Keratinocyte (primary cell): ENCODE measurements around the gene ITGA3. TPM values are rescaled to one million over a fixed set of nuclear protein-coding genes. Genes with fewer than 3 reads are reported as not detected.

Experiments used
- DNase-seq: peaks from one replicate; pipeline ENCODE4 v3.0.0-alpha.2; 2011; ENCODE audit warnings: low read depth, missing footprints, low spot score
- FAIRE-seq: peaks from 2 replicates; lab custom pipeline; 2011; peaks lifted over from hg19 to GRCh38; lab: Jason Lieb, UNC
- H2AFZ ChIP-seq: 2 replicates; pipeline ENCODE4 v1.6.0; 2012; ENCODE audit warnings: low read length, control low read depth, inconsistent platforms; ENCODE audit not compliant: control insufficient read depth
- H3K27ac ChIP-seq: 2 replicates; pipeline ENCODE4 v1.5.1; 2011; ENCODE audit warnings: low read length; ENCODE audit not compliant: control insufficient read depth, insufficient read depth
- H3K27me3 ChIP-seq: 3 replicates; pipeline ENCODE4 v1.6.0; 2011; ENCODE audit warnings: low read length; ENCODE audit not compliant: control insufficient read depth, insufficient read depth; ENCODE audit errors: extremely low read depth
- H3K36me3 ChIP-seq, 2 experiments: 2 replicates in 1 of 2; 3 replicates in 1 of 2; pipeline ENCODE4 v1.5.1; 2011; ENCODE audit warnings: low read length in 2 of 2, mild to moderate bottlenecking in 1 of 2; ENCODE audit not compliant: control insufficient read depth in 2 of 2, insufficient read depth in 2 of 2; ENCODE audit errors: extremely low read depth in 1 of 2
- H3K4me1 ChIP-seq: 3 replicates; pipeline ENCODE4 v1.5.1; 2011; ENCODE audit warnings: low read length; ENCODE audit not compliant: control insufficient read depth, insufficient read depth; ENCODE audit errors: extremely low read depth
- H3K4me2 ChIP-seq: 3 replicates; pipeline ENCODE4 v1.6.0; 2011; ENCODE audit warnings: low read depth, low read length; ENCODE audit not compliant: control insufficient read depth, insufficient read depth; ENCODE audit errors: extremely low read depth
- H3K4me3 ChIP-seq, 3 experiments: fragments of 200-600 bp in 1 of 3; sonication (generic) in 1 of 3; 2 replicates in 2 of 3; 3 replicates in 1 of 3; pipeline ENCODE4 v1.5.1; 2011 to 2016; ENCODE audit warnings: low read length in 3 of 3, mild to moderate bottlenecking in 3 of 3, control low read depth in 2 of 3, inconsistent platforms in 1 of 3, low read depth in 1 of 3, mixed read lengths in 1 of 3, mixed run types in 1 of 3, moderate library complexity in 1 of 3; ENCODE audit not compliant: control insufficient read depth in 2 of 3, insufficient read depth in 2 of 3; ENCODE audit errors: extremely low read depth in 1 of 3
- H3K79me2 ChIP-seq: 2 replicates; pipeline ENCODE4 v1.6.0; 2012; ENCODE audit warnings: low read length; ENCODE audit not compliant: control insufficient read depth, insufficient read depth
- H3K9ac ChIP-seq: 3 replicates; pipeline ENCODE4 v1.6.0; 2011; ENCODE audit warnings: low read length; ENCODE audit not compliant: control insufficient read depth, insufficient read depth; ENCODE audit errors: extremely low read depth
- H3K9me1 ChIP-seq: 3 replicates; pipeline ENCODE4 v1.6.0; 2011; ENCODE audit warnings: low read length; ENCODE audit not compliant: control insufficient read depth, insufficient read depth; ENCODE audit errors: extremely low read depth
- H3K9me3 ChIP-seq: 2 replicates; pipeline ENCODE4 v1.5.1; 2012; ENCODE audit warnings: low read depth, low read length; ENCODE audit not compliant: control insufficient read depth
- H4K20me1 ChIP-seq: 3 replicates; pipeline ENCODE4 v1.6.0; 2011; ENCODE audit warnings: low read length; ENCODE audit not compliant: control insufficient read depth, insufficient read depth; ENCODE audit errors: extremely low read depth
- EZH2 ChIP-seq: IDR thresholded peaks from one replicate; pipeline ENCODE4 v1.6.1; 2012; ENCODE audit warnings: inconsistent platforms, mild to moderate bottlenecking, low read length, moderate library complexity
- dilution Hi-C: fragments of 300-500 bp; cut with MboI; formaldehyde crosslinking; loops from one replicate; pipeline ENCODE4 v1.7.0; 2020; ENCODE audit warnings: low sequenced_read_pairs; ENCODE audit not compliant: extremely low pct_ligation_motif_present
- polyA plus RNA-seq, 5 experiments: library from polyadenylated mRNA; depleted of rRNA in 3 of 5; stranded (reverse) in 3 of 5; stranded (forward) in 1 of 5; unstranded in 1 of 5; fragments of >200 nt; gene quantifications; 1 replicate in 1 of 5; 2 replicates in 3 of 5; 3 replicates in 1 of 5; pipeline versions ENCODE4 v1.2.1 to v1.2.3, GENCODE V29; 2011 to 2012; ENCODE audit warnings: missing spikeins in 2 of 5, low read depth in 1 of 5, low replicate concordance in 1 of 5
- TF ChIP-seq, protein P1 (sequence below), 3 experiments: IDR thresholded peaks in 1 of 3; conservative IDR thresholded peaks in 1 of 3; optimal IDR thresholded peaks in 1 of 3; 2 replicates in 2 of 3; 3 replicates in 1 of 3; pipeline versions ENCODE3 to v1.5.1; 2011; ENCODE audit warnings: low read length in 3 of 3, mild to moderate bottlenecking in 3 of 3, moderate library complexity in 2 of 3, control low read depth in 1 of 3, inconsistent platforms in 1 of 3; ENCODE audit not compliant: insufficient read depth in 2 of 3; ENCODE audit errors: extremely low read depth in 1 of 3

Gene ITGA3
- polyA plus RNA-seq, 1 donor (not counting 4 experiments of a cell fraction or from before 2014, with no cell fraction given), result 427 TPM

DNA sequence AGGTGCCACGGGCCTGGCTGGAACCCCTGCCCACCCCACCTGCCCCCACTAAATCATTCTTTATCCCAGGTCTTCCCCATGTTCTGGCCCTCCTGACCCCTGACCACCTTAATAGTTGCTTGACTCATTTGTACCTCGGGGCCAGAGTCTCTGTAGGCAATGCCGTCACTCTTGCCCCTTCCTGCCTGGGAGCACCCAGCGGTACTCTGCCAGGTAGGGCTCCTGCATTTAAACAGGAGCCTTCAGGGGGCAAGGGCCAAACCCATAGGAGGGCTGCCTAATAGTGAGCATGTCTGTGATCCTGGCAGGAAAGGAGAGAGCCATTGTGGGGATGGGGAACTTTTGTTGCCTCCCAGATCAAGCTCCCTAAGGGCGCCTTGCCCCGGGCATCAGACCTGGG is 8.8 kb upstream of the ITGA3 start:
- Histone ChIP-seq H3K4me1 (peaks cover 76% of the 10 kb centered on the region), H3K9ac (peak overlapping the region; percentile 62), H3K79me2 (no peaks in the 10 kb centered on the region), H3K4me2 (peak overlapping the region; percentile 37), H3K27me3 (no peaks in the 10 kb centered on the region), H4K20me1 (no peaks in the 10 kb centered on the region), H3K27ac (peak overlapping the region; percentile 86), H3K36me3 (no peaks in the 10 kb centered on the region), H3K9me1 (peaks cover 2% of the 10 kb centered on the region), H3K4me3 (peak overlapping the region in 1 of 3 experiments; percentile 36), H2AFZ (no peak overlapping the region), H3K9me3 (no peaks in the 10 kb centered on the region)
- no peak for TF ChIP-seq EZH2
- TF ChIP-seq, protein P1, sequence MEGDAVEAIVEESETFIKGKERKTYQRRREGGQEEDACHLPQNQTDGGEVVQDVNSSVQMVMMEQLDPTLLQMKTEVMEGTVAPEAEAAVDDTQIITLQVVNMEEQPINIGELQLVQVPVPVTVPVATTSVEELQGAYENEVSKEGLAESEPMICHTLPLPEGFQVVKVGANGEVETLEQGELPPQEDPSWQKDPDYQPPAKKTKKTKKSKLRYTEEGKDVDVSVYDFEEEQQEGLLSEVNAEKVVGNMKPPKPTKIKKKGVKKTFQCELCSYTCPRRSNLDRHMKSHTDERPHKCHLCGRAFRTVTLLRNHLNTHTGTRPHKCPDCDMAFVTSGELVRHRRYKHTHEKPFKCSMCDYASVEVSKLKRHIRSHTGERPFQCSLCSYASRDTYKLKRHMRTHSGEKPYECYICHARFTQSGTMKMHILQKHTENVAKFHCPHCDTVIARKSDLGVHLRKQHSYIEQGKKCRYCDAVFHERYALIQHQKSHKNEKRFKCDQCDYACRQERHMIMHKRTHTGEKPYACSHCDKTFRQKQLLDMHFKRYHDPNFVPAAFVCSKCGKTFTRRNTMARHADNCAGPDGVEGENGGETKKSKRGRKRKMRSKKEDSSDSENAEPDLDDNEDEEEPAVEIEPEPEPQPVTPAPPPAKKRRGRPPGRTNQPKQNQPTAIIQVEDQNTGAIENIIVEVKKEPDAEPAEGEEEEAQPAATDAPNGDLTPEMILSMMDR (optimal IDR thresholded peaks at IDR 0.05 in 1 of 3, IDR thresholded peaks at IDR 0.05 in 1 of 3, conservative IDR thresholded peaks at IDR 0.05 in 1 of 3; ENCODE audit: extremely low read depth in 1 of 3, insufficient read depth in 2 of 3, low read length in 3 of 3), result no peak
- dilution Hi-C loops, result no loop called here
- no peak for FAIRE-seq
- DNase-seq, result no peak

DNA sequence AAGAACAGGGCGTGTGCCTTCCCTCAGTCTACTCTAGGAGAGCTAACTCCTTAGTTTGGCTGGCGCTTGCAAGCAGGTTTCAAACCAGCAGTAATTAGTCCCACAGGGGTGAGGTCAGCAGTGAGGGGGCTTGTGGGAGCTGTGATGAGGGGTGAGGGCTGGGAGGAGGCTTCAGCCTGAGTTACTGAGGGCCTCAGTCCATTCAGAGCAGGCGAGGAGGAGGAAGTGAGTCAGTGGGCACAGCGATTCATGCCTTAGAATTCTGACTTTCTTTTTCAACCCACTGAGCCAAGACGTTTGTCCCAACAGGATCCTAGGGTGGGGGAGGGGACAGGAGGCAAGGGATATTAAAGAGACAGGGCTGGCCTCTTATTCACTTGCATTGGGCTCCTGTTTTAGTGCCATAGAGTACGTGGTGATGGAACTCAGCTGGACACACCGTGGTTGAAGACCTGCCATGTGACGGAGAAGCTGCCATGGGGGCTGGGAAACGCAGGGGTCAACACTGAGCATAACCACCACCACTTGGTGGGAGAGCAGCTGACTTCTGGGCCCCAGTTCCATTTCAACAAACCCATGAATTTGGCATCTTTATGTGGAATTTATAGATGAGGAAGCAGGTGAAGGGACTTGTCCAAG is 8.3 kb upstream of the ITGA3 start:
- Histone ChIP-seq H3K9me1 (peaks cover 2% of the 10 kb centered on the region), H4K20me1 (no peaks in the 10 kb centered on the region), H3K36me3 (peaks cover 0 to 2% of the 10 kb centered on the region in 2 experiments), H3K9ac (peak overlapping the region; percentile 62), H3K4me2 (peak overlapping the region; percentile 37), H3K27ac (peak overlapping the region; percentile 86), H2AFZ (no peak overlapping the region), H3K4me3 (peak overlapping the region in 1 of 3 experiments; percentile 36), H3K9me3 (no peaks in the 10 kb centered on the region), H3K27me3 (no peaks in the 10 kb centered on the region), H3K4me1 (peaks cover 81% of the 10 kb centered on the region), H3K79me2 (no peaks in the 10 kb centered on the region)
- no peak for TF ChIP-seq EZH2
- TF ChIP-seq, protein P1 (optimal IDR thresholded peaks at IDR 0.05 in 1 of 3, IDR thresholded peaks at IDR 0.05 in 1 of 3, conservative IDR thresholded peaks at IDR 0.05 in 1 of 3; ENCODE audit: extremely low read depth in 1 of 3, insufficient read depth in 2 of 3, low read length in 3 of 3), result no peak
- dilution Hi-C loops, result no loop called here
- DNase-seq (peak; percentile 84), FAIRE-seq (peak; percentile 100)
